Endodermal cell (in vitro differentiated cells): ENCODE data around the gene SSBP2. TPM values are rescaled to one million over a fixed set of nuclear protein-coding genes. Genes with fewer than 3 reads are reported as not detected.

ENCODE experiments used
- DNase-seq: peaks from one replicate; pipeline ENCODE4 v3.0.0-alpha.2; 2017
- H3K27ac ChIP-seq: 2 replicates; pipeline ENCODE4 v1.5.1; 2013; ENCODE audit warnings: mild to moderate bottlenecking, low read depth, low read length, moderate library complexity
- H3K27me3 ChIP-seq: 2 replicates; pipeline ENCODE4 v1.6.1; 2013; ENCODE audit warnings: mild to moderate bottlenecking, low read length, moderate library complexity; ENCODE audit not compliant: insufficient read depth, control insufficient read depth, poor library complexity, severe bottlenecking
- H3K36me3 ChIP-seq: 2 replicates; pipeline ENCODE4 v1.7.0; 2013; ENCODE audit warnings: mild to moderate bottlenecking, low read length, moderate library complexity; ENCODE audit not compliant: control insufficient read depth, insufficient read depth
- H3K4me1 ChIP-seq: one replicate; pipeline ENCODE4 v1.7.0; 2013; ENCODE audit warnings: low read length; ENCODE audit not compliant: control insufficient read depth, insufficient read depth
- H3K4me3 ChIP-seq: 2 replicates; pipeline ENCODE4 v1.5.1; 2013; ENCODE audit warnings: mild to moderate bottlenecking, low read length, moderate library complexity
- H3K9ac ChIP-seq: 2 replicates; pipeline ENCODE4 v1.6.1; 2013; ENCODE audit warnings: mild to moderate bottlenecking, low read length, moderate library complexity; ENCODE audit not compliant: poor library complexity, severe bottlenecking; ENCODE audit errors: extremely low read depth
- H3K9me3 ChIP-seq: 2 replicates; pipeline ENCODE4 v1.6.1; 2013; ENCODE audit warnings: mild to moderate bottlenecking, low read length, moderate library complexity; ENCODE audit not compliant: control insufficient read depth
- H3K27ac Mint-ChIP-seq: 2 replicates; pipeline ENCODE4 v1.8.0; 2020; ENCODE audit warnings: mixed read lengths
- H3K27me3 Mint-ChIP-seq: 2 replicates; pipeline ENCODE4 v1.8.0; 2021; ENCODE audit warnings: mild to moderate bottlenecking, mixed read lengths; ENCODE audit not compliant: insufficient read depth
- H3K36me3 Mint-ChIP-seq: 2 replicates; pipeline ENCODE4 v1.8.0; 2020; ENCODE audit warnings: low read depth, mixed read lengths
- H3K4me1 Mint-ChIP-seq: 2 replicates; pipeline ENCODE4 v1.8.0; 2020; ENCODE audit warnings: mixed read lengths
- H3K4me3 Mint-ChIP-seq: 2 replicates; pipeline ENCODE4 v1.8.0; 2020; ENCODE audit warnings: mild to moderate bottlenecking, moderate library complexity, mixed read lengths
- H3K9me3 Mint-ChIP-seq: 2 replicates; pipeline ENCODE4 v1.8.0; 2020; ENCODE audit warnings: mild to moderate bottlenecking, mixed read lengths
- WGBS, 2 experiments: methylation state at CpG; one replicate each; pipeline versions ENCODE4 v1.1.5 to v1.1.7; 2013; ENCODE audit warnings: missing lambda C conversion rate in 2 of 2, mixed read lengths in 1 of 2; ENCODE audit not compliant: insufficient coverage in 1 of 2, insufficient read length in 1 of 2; 5-methylcytosine and 5-hydroxymethylcytosine counted together
- total RNA-seq, 2 donors: library from RNA; stranded (reverse); fragmentation: NEBNext Ultra II Directional in 1 of 2; extraction: Animal tissue kit (Norgen Biotek cat#: 25700) in 1 of 2; gene quantifications; 2 replicates in 1 of 2; 3 replicates in 1 of 2; pipeline ENCODE4 v1.2.1, GENCODE V29; 2021
- TF ChIP-seq, protein P1 (sequence below): fragments of 200-600 bp; sonication (generic); conservative IDR thresholded peaks from 2 replicates; pipeline ENCODE4 v1.5.0; 2021; ENCODE audit warnings: antibody characterized with exemption, mild to moderate bottlenecking

Gene SSBP2
- total RNA-seq, 2 donors from 2014 or later: 27.5 to 30.2 TPM

DNA sequence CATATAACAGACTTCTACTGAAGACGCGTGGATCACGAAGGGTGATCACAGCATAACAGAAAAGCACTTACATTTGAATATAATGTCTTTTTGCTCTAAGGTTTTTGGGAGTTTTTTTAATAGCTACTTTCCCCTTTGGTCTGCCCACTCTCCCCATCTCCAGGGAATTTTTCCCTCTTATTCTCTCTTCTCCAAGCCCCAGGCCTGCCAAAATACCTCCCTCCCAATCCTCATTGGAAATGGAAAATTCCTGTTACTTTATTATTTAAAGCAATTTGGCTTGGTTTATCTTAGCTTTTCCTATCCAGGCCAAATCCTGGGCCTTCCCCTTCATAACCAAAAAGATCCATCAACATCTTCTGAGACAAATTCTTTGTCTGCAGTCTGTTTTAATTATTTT, 22.3 kb upstream of the SSBP2 start:
- Mint-ChIP-seq H3K27me3 (peaks cover 2% of the 10 kb centered on the region), H3K36me3 (no peaks in the 10 kb centered on the region), H3K27ac (no peak overlapping the region), H3K4me1 (no peaks in the 10 kb centered on the region), H3K4me3 (no peak overlapping the region), H3K9me3 (peaks cover 6% of the 10 kb centered on the region)
- TF ChIP-seq, protein P1, sequence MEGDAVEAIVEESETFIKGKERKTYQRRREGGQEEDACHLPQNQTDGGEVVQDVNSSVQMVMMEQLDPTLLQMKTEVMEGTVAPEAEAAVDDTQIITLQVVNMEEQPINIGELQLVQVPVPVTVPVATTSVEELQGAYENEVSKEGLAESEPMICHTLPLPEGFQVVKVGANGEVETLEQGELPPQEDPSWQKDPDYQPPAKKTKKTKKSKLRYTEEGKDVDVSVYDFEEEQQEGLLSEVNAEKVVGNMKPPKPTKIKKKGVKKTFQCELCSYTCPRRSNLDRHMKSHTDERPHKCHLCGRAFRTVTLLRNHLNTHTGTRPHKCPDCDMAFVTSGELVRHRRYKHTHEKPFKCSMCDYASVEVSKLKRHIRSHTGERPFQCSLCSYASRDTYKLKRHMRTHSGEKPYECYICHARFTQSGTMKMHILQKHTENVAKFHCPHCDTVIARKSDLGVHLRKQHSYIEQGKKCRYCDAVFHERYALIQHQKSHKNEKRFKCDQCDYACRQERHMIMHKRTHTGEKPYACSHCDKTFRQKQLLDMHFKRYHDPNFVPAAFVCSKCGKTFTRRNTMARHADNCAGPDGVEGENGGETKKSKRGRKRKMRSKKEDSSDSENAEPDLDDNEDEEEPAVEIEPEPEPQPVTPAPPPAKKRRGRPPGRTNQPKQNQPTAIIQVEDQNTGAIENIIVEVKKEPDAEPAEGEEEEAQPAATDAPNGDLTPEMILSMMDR: no peak
- H3K9me3 ChIP-seq: no peaks in the 10 kb centered on the region
- no peaks in the 10 kb centered on the region for H3K27me3 ChIP-seq
- 96% methylated on average over 3 of the region's 3 CpGs; no CpG with 5 or more reads in 1 of the 2 experiments for WGBS, 2 experiments
- H3K27ac ChIP-seq: no peak overlapping the region
- H3K9ac ChIP-seq: no peak overlapping the region
- DNase-seq: no peak
- no peaks in the 10 kb centered on the region for H3K36me3 ChIP-seq
- H3K4me3 ChIP-seq: no peak overlapping the region
- no peaks in the 10 kb centered on the region for H3K4me1 ChIP-seq

DNA sequence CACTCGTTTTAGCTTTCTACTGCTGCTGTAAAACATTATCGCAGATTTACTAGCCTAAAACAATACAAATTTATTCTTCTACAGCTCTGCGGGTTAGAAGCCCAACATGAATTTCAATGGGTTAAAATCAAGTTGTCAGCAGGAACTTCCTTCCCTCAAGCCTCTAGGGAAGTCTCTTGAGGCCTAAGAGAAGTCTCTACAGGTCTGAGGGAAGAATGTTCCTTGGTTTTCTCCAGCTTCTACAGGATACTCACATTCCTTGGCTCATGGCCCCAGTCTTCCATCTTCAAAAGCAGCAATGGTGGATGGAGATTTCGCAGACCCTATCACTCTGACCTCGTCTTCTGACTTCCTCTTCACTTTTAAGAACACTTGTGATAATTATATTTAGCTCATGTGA, 21.6 kb upstream of the SSBP2 start:
- Histone ChIP-seq H3K27me3 (no peaks in the 10 kb centered on the region), H3K27ac (no peak overlapping the region), H3K9me3 (no peaks in the 10 kb centered on the region), H3K4me3 (no peak overlapping the region), H3K4me1 (no peaks in the 10 kb centered on the region), H3K36me3 (no peaks in the 10 kb centered on the region), H3K9ac (no peak overlapping the region)
- H3K9me3 Mint-ChIP-seq: peaks cover 6% of the 10 kb centered on the region
- peaks cover 2% of the 10 kb centered on the region for H3K27me3 Mint-ChIP-seq
- no peak overlapping the region for H3K27ac Mint-ChIP-seq
- no peaks in the 10 kb centered on the region for H3K36me3 Mint-ChIP-seq
- no peak for DNase-seq
- no peak overlapping the region for H3K4me3 Mint-ChIP-seq
- TF ChIP-seq, protein P1: no peak
- peaks cover 4% of the 10 kb centered on the region for H3K4me1 Mint-ChIP-seq
- WGBS, 2 experiments: 91 to 94% methylated on average over 3 to 5 of the region's 5 CpGs

DNA sequence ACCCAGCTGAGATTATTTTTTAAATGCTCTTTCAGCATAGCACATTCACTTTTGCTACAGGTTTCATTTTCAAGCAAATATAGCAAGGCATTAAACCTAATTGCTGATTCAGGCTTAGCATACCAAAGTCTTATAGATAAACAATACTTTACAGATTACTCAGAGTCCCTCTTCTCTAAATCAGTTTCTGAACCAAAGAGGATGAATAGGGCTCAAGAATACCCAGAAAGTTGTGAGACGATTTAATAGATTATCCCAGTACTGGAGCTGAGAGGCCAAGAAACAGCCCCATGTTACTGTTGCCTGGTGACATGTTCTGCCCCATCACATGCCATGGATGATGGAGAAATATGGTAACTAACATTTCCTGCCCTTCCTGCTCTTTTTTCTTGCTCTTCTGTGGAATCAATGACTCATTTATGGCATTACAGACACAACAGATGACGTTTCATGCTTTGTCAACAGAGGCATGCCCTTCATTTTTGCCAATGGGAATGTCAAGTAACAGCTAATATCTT, 18.1 kb upstream of the SSBP2 start:
- WGBS, 2 experiments: 94 to 97% methylated on average over 2 of the region's 2 CpGs
- Histone ChIP-seq H3K9me3 (no peaks in the 10 kb centered on the region), H3K27me3 (no peaks in the 10 kb centered on the region), H3K4me1 (no peaks in the 10 kb centered on the region), H3K36me3 (no peaks in the 10 kb centered on the region), H3K27ac (no peak overlapping the region), H3K9ac (no peak overlapping the region), H3K4me3 (no peak overlapping the region)
- H3K27me3 Mint-ChIP-seq: peaks cover 2% of the 10 kb centered on the region
- peaks cover 6% of the 10 kb centered on the region for H3K9me3 Mint-ChIP-seq
- no peak for DNase-seq
- peaks cover 4% of the 10 kb centered on the region for H3K4me1 Mint-ChIP-seq
- H3K27ac Mint-ChIP-seq: no peak overlapping the region
- TF ChIP-seq, protein P1: no peak
- H3K36me3 Mint-ChIP-seq: no peaks in the 10 kb centered on the region
- no peak overlapping the region for H3K4me3 Mint-ChIP-seq
